ENCODE data around the gene SLC25A48. TPM values are rescaled to one million over a fixed set of nuclear protein-coding genes. Genes with fewer than 3 reads are reported as not detected.

SLC25A48 gene
- total and polyA plus RNA-seq, 7 experiments from 2014 or later = not detected

DNA sequence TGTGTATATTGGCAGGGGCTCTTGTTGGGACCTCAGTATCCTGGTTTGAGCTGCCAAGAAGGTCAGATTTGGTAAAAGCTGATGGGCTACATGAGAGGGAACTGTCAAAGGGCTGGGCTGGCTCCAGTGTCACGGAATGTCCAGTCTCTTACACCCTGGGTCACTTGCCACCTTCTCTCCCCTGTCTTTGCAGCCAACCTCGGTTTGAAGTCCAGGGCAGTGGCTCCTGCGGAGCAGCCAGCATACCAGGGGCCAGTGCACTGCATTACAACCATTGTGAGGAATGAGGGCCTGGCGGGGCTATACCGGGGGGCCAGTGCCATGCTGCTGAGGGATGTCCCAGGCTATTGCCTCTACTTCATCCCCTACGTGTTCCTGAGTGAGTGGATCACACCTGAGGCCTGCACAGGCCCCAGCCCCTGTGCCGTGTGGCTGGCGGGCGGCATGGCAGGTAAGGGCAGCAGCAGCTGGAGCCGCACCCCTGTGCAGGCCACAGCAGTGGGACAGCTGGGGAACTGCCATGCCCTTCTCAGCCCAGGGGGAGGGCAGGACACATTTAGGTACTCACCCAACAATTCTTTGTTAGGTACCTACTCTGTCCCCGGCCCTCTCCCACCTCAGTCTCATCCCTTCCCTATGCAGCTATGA, 36.9 kb downstream of the SLC25A48 start:
- H3K9me3 ChIP-seq (ENCODE audit: control insufficient read depth in 2 of 3, low read length in 3 of 3) = no peaks in the 10 kb centered on the region
- POLR2A ChIA-PET = interaction anchor here (0.6 kb wide), 1 partner anchor 18 kb away, joined by 3 read pairs; no protein-coding TSS in a partner anchor
- DNase-seq = no peak
- no peak overlapping the region for H3K27ac ChIP-seq (ENCODE audit: low read depth, low read length)
- peaks cover 0 to 4% (median 0%) of the 10 kb centered on the region in 11 donors for H3K9me3 Mint-ChIP-seq
- H3K4me1 ChIP-seq (ENCODE audit: control insufficient read depth in 2 of 2, insufficient read depth in 2 of 2, low read length in 2 of 2) = no peaks in the 10 kb centered on the region
- no peaks in the 10 kb centered on the region for H3K36me3 ChIP-seq (ENCODE audit: control insufficient read depth in 2 of 3, insufficient read depth in 3 of 3, low read length in 3 of 3)
- no peak overlapping the region for H3K4me3 ChIP-seq (ENCODE audit: low read length)
- H3K27ac Mint-ChIP-seq = no peak overlapping the region
- intact Hi-C loops (cut with micrococcal nuclease) = no loop called here
- H3K27me3 ChIP-seq (ENCODE audit: control insufficient read depth in 2 of 2, insufficient read depth in 2 of 2, low read length in 2 of 2) = no peaks in the 10 kb centered on the region
- no peak for ATAC-seq
- no peaks in the 10 kb centered on the region for H3K4me1 Mint-ChIP-seq
- H3K4me3 Mint-ChIP-seq = no peak overlapping the region
- peaks cover 0 to 9% (median 4%) of the 10 kb centered on the region in 5 donors for H3K27me3 Mint-ChIP-seq
- H3K36me3 Mint-ChIP-seq = no peaks in the 10 kb centered on the region
- CTCF ChIA-PET = interaction anchor here (0.7 kb wide), 1 partner anchor 13 kb away, joined by 3 read pairs; no protein-coding TSS in a partner anchor

DNA sequence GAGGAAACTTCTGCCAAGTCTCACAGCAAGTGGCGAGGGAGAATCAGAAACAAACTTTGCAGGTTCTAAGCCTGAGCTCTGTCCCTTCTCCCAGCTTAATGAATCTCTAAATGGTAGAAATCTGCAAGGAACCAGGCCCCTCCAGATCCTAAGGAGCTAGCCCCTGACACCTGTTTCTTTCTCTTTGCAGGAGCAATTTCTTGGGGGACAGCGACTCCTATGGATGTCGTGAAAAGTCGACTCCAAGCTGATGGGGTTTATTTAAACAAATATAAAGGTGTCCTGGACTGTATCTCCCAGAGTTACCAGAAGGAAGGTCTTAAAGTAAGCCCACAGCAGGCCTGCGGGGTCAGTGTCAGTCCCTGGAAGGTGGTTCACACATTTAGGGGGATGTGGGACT, 39.4 kb downstream of the SLC25A48 start:
- no peaks in the 10 kb centered on the region for H3K4me1 Mint-ChIP-seq
- H3K27ac ChIP-seq (ENCODE audit: low read depth, low read length) = no peak overlapping the region
- no peaks in the 10 kb centered on the region for H3K36me3 Mint-ChIP-seq
- no peak for DNase-seq
- H3K4me1 ChIP-seq (ENCODE audit: control insufficient read depth in 2 of 2, insufficient read depth in 2 of 2, low read length in 2 of 2) = no peaks in the 10 kb centered on the region
- no peak overlapping the region for H3K27ac Mint-ChIP-seq
- H3K27me3 Mint-ChIP-seq = peaks cover 0 to 26% (median 9%) of the 10 kb centered on the region in 5 donors
- intact Hi-C loops (cut with micrococcal nuclease) = no loop called here
- no peak for ATAC-seq
- H3K36me3 ChIP-seq (ENCODE audit: control insufficient read depth in 2 of 3, insufficient read depth in 3 of 3, low read length in 3 of 3) = no peaks in the 10 kb centered on the region
- ChIA-PET POLR2A (no interaction called here), CTCF (no interaction called here)
- H3K9me3 Mint-ChIP-seq = peaks cover 0 to 4% (median 0%) of the 10 kb centered on the region in 11 donors
- no peak overlapping the region for H3K4me3 Mint-ChIP-seq
- H3K4me3 ChIP-seq (ENCODE audit: low read length) = no peak overlapping the region
- H3K9me3 ChIP-seq (ENCODE audit: control insufficient read depth in 2 of 3, low read length in 3 of 3) = no peaks in the 10 kb centered on the region
- H3K27me3 ChIP-seq (ENCODE audit: control insufficient read depth in 2 of 2, insufficient read depth in 2 of 2, low read length in 2 of 2) = no peaks in the 10 kb centered on the region

DNA sequence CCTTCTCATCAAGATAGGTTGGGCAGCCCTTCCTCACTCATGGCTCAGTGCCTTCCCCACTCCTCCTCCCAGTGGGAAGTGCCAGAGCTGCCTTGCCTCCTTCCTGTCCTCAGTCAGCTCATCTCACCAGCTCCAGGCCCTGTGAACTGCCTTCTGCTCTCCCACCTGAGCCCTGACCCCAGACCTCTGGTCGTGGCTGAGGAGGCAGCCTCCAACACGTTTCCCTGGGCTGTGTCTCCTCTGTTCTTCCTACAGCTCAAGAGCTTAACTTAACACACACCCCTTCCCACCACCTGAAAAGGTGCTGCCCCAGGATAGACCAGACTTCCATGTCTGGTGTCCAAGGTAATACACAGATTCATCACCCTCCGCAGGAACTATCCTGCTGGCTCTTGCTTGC, 40.0 kb downstream of the SLC25A48 start:
- Histone ChIP-seq H3K27me3 (ENCODE audit: control insufficient read depth in 2 of 2, insufficient read depth in 2 of 2, low read length in 2 of 2) (no peaks in the 10 kb centered on the region), H3K36me3 (ENCODE audit: control insufficient read depth in 2 of 3, insufficient read depth in 3 of 3, low read length in 3 of 3) (no peaks in the 10 kb centered on the region), H3K4me1 (ENCODE audit: control insufficient read depth in 2 of 2, insufficient read depth in 2 of 2, low read length in 2 of 2) (no peaks in the 10 kb centered on the region), H3K4me3 (ENCODE audit: low read length) (no peak overlapping the region), H3K27ac (ENCODE audit: low read depth, low read length) (no peak overlapping the region), H3K9me3 (ENCODE audit: control insufficient read depth in 2 of 3, low read length in 3 of 3) (no peaks in the 10 kb centered on the region)
- Mint-ChIP-seq H3K36me3 (no peaks in the 10 kb centered on the region), H3K9me3 (peaks cover 0 to 5% (median 0%) of the 10 kb centered on the region in 11 donors), H3K4me1 (no peaks in the 10 kb centered on the region), H3K4me3 (no peak overlapping the region), H3K27me3 (peaks cover 0 to 31% (median 9%) of the 10 kb centered on the region in 5 donors), H3K27ac (no peak overlapping the region)
- ATAC-seq (no peak), DNase-seq (no peak)
- ChIA-PET CTCF (no interaction called here), POLR2A (no interaction called here)
- intact Hi-C loops (cut with micrococcal nuclease) = no loop called here

DNA sequence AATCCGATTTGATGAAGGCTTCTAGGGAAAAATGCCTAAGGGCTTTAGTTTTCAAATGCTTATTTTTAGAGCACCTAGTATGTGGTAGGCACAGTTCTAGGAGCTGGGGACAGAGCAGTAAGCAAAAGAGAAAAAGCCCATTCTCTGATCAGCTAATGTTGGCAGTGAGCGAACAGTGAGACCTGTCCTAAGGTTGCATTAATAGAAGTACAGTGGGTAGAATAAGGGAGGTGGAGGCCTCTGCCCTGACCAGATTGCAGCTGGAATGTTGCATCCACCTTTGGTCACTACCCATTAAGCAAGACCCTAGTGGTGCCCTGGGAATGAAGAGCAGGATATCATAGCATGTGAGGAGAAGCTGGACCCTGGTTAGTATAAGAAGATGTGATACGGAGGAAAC, 41.1 kb downstream of the SLC25A48 start:
- Histone ChIP-seq H3K27me3 (ENCODE audit: control insufficient read depth in 2 of 2, insufficient read depth in 2 of 2, low read length in 2 of 2) (no peaks in the 10 kb centered on the region), H3K36me3 (ENCODE audit: control insufficient read depth in 2 of 3, insufficient read depth in 3 of 3, low read length in 3 of 3) (no peaks in the 10 kb centered on the region), H3K4me3 (ENCODE audit: low read length) (no peak overlapping the region), H3K4me1 (ENCODE audit: control insufficient read depth in 2 of 2, insufficient read depth in 2 of 2, low read length in 2 of 2) (no peaks in the 10 kb centered on the region), H3K9me3 (ENCODE audit: control insufficient read depth in 2 of 3, low read length in 3 of 3) (no peaks in the 10 kb centered on the region), H3K27ac (ENCODE audit: low read depth, low read length) (no peak overlapping the region)
- intact Hi-C loops (cut with micrococcal nuclease) = no loop called here
- Mint-ChIP-seq H3K4me1 (no peaks in the 10 kb centered on the region), H3K27ac (no peak overlapping the region), H3K27me3 (peaks cover 0 to 37% (median 13%) of the 10 kb centered on the region in 5 donors), H3K36me3 (no peaks in the 10 kb centered on the region), H3K4me3 (no peak overlapping the region), H3K9me3 (peaks cover 0 to 5% (median 0%) of the 10 kb centered on the region in 11 donors)
- DNase-seq (no peak), ATAC-seq (no peak)
- ChIA-PET POLR2A (no interaction called here), CTCF (no interaction called here)

DNA sequence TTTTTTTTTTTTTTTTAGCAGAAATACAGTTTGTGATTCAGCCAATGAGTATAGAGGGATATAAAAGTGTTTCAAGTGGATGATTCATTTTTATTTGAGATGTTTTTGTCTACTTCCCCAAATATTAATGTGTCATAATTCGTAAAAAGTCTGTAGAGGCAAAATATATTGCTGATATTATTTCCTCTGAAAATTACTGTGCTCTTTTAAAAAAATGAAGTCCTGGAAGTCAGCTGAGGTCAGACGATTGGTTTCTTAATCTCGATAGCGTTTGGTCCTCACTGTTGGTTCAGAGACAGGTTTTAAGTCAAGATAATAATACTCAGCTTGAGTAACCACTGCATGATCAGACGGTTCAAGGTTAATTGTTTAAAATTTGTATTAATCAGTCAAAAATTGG, 41.7 kb downstream of the SLC25A48 start:
- Mint-ChIP-seq H3K4me1 (no peaks in the 10 kb centered on the region), H3K27me3 (peaks cover 0 to 42% (median 19%) of the 10 kb centered on the region in 5 donors), H3K27ac (no peak overlapping the region), H3K4me3 (no peak overlapping the region), H3K36me3 (no peaks in the 10 kb centered on the region), H3K9me3 (peaks cover 0 to 5% (median 0%) of the 10 kb centered on the region in 11 donors)
- Histone ChIP-seq H3K27ac (ENCODE audit: low read depth, low read length) (no peak overlapping the region), H3K36me3 (ENCODE audit: control insufficient read depth in 2 of 3, insufficient read depth in 3 of 3, low read length in 3 of 3) (no peaks in the 10 kb centered on the region), H3K9me3 (ENCODE audit: control insufficient read depth in 2 of 3, low read length in 3 of 3) (no peaks in the 10 kb centered on the region), H3K4me3 (ENCODE audit: low read length) (no peak overlapping the region), H3K4me1 (ENCODE audit: control insufficient read depth in 2 of 2, insufficient read depth in 2 of 2, low read length in 2 of 2) (no peaks in the 10 kb centered on the region), H3K27me3 (ENCODE audit: control insufficient read depth in 2 of 2, insufficient read depth in 2 of 2, low read length in 2 of 2) (no peaks in the 10 kb centered on the region)
- CTCF ChIA-PET = no interaction called here
- DNase-seq (no peak), ATAC-seq (no peak)
- intact Hi-C loops (cut with micrococcal nuclease) = no loop called here
- POLR2A ChIA-PET = no interaction called here

DNA sequence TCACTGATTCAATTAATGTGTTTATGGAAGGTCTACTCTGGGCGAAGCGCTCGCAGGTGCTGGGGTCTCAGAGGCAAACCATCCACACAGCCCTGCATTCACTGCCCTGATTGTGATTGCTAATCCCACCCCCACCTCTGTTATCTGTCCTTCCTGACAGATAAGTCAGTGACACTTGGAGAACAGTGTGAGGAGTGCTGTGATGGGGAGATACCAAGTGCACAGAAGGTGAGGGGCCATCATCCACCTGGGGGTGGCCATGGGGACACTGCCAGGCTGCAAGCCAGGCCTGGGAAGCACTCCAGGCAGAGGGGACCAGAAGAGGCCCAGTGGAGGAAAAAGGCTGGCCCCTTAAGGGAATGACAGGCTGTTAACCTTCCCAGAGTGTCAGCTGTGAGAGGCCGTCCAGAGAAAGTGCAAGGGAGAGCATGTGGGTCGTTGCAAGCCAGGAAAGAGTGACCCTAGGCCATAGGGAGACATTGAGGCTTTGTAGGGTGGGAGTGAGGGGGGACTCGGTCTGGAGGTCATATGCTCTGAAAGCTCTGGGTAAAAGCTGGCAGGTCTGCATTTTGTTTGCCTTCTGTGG, 43.2 kb downstream of the SLC25A48 start:
- Histone ChIP-seq H3K9me3 (ENCODE audit: control insufficient read depth in 2 of 3, low read length in 3 of 3) (no peaks in the 10 kb centered on the region), H3K27me3 (ENCODE audit: control insufficient read depth in 2 of 2, insufficient read depth in 2 of 2, low read length in 2 of 2) (no peaks in the 10 kb centered on the region), H3K27ac (ENCODE audit: low read depth, low read length) (no peak overlapping the region), H3K4me3 (ENCODE audit: low read length) (no peak overlapping the region), H3K36me3 (ENCODE audit: control insufficient read depth in 2 of 3, insufficient read depth in 3 of 3, low read length in 3 of 3) (no peaks in the 10 kb centered on the region), H3K4me1 (ENCODE audit: control insufficient read depth in 2 of 2, insufficient read depth in 2 of 2, low read length in 2 of 2) (no peaks in the 10 kb centered on the region)
- ATAC-seq (no peak), DNase-seq (no peak)
- H3K4me3 Mint-ChIP-seq = no peak overlapping the region
- ChIA-PET POLR2A (no interaction called here), CTCF (no interaction called here)
- peaks cover 0 to 5% (median 0%) of the 10 kb centered on the region in 11 donors for H3K9me3 Mint-ChIP-seq
- H3K27ac Mint-ChIP-seq = no peak overlapping the region
- peaks cover 0 to 44% (median 18%) of the 10 kb centered on the region in 5 donors for H3K27me3 Mint-ChIP-seq
- no peaks in the 10 kb centered on the region for H3K36me3 Mint-ChIP-seq
- H3K4me1 Mint-ChIP-seq = no peaks in the 10 kb centered on the region
- intact Hi-C loops (cut with micrococcal nuclease) = no loop called here

DNA sequence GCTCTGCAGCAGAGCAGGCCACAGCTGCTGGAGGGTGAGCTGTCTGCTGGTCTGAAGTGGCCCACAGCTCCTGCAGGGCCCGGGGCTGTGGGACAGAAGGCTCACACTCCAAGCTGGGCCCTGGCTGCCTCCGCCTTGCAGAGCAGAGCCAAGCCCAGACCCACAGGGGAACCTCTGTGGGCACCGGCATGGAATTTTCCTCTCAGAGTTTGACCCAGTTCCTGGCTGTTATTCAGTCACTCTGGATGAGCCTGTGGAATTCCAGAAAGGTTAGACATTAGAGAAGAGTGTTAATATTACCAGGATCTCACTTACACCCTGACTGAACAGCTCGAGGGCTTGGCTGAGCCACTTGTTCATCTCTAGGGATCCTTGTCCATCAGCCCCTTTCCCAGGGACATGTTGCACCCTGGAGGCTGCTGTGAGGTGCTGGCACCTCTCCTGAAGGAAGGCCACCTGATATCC, 43.7 kb downstream of the SLC25A48 start:
- Mint-ChIP-seq H3K4me1 (no peaks in the 10 kb centered on the region), H3K9me3 (peaks cover 0 to 5% (median 0%) of the 10 kb centered on the region in 11 donors), H3K36me3 (no peaks in the 10 kb centered on the region), H3K4me3 (no peak overlapping the region), H3K27ac (no peak overlapping the region), H3K27me3 (peaks cover 0 to 46% (median 18%) of the 10 kb centered on the region in 5 donors)
- ChIA-PET POLR2A (no interaction called here), CTCF (no interaction called here)
- Histone ChIP-seq H3K4me3 (ENCODE audit: low read length) (no peak overlapping the region), H3K27ac (ENCODE audit: low read depth, low read length) (no peak overlapping the region), H3K9me3 (ENCODE audit: control insufficient read depth in 2 of 3, low read length in 3 of 3) (no peaks in the 10 kb centered on the region), H3K27me3 (ENCODE audit: control insufficient read depth in 2 of 2, insufficient read depth in 2 of 2, low read length in 2 of 2) (no peaks in the 10 kb centered on the region), H3K36me3 (ENCODE audit: control insufficient read depth in 2 of 3, insufficient read depth in 3 of 3, low read length in 3 of 3) (no peaks in the 10 kb centered on the region), H3K4me1 (ENCODE audit: control insufficient read depth in 2 of 2, insufficient read depth in 2 of 2, low read length in 2 of 2) (no peaks in the 10 kb centered on the region)
- no peak for DNase-seq
- ATAC-seq = no peak
- intact Hi-C loops (cut with micrococcal nuclease) = no loop called here
